Measurements from ENCODE around the gene NIT1. TPM values are rescaled to one million over a fixed set of nuclear protein-coding genes. Genes with fewer than 3 reads are reported as not detected.

Gene NIT1
- total RNA-seq, 1 experiment from 2014 or later = 39.6 TPM

- H3K27me3 ChIP-seq (ENCODE audit: insufficient read depth, low read length) = no peaks in the 10 kb centered on the region
- H3K4me1 ChIP-seq (ENCODE audit: insufficient read depth, low read length) = no peaks in the 10 kb centered on the region
- H4K5ac ChIP-seq (ENCODE audit: insufficient read length, low read depth, low read length) = no peak overlapping the region
- Mint-ChIP-seq H3K9me3 (no peaks in the 10 kb centered on the region; a peak in 1 of 5 replicates), H3K4me3 (no peak overlapping the region), H3K27ac (no peak overlapping the region), H3K36me3 (ENCODE audit: insufficient read depth in 1 of 3, low read depth in 3 of 3) (no peaks in the 10 kb centered on the region), H3K27me3 (ENCODE audit: low read depth) (no peaks in the 10 kb centered on the region; the same call in none of the 2 replicates), H3K4me1 (peaks cover 16 to 20% of the 10 kb centered on the region in 2 experiments)
- no peak overlapping the region for H2BK20ac ChIP-seq (ENCODE audit: low read depth, low read length, poor library complexity, severe bottlenecking)
- H2BK120ac ChIP-seq (ENCODE audit: low read depth, low read length, poor library complexity, severe bottlenecking) = no peak overlapping the region
- H3K14ac ChIP-seq (ENCODE audit: insufficient read depth, low read length) = no peak overlapping the region; the same call in 1 of the 2 replicates
- H3K79me2 ChIP-seq (ENCODE audit: insufficient read depth, low read length) = no peaks in the 10 kb centered on the region
- no peak overlapping the region for H3K23ac ChIP-seq (ENCODE audit: insufficient read length, low read depth, low read length)
- no peak overlapping the region for H3K56ac ChIP-seq (ENCODE audit: insufficient read length, low read depth, low read length)
- H2BK5ac ChIP-seq (ENCODE audit: insufficient read length, low read length) = no peak overlapping the region
- no peaks in the 10 kb centered on the region for H3K9me3 ChIP-seq (ENCODE audit: control insufficient read depth, low read depth, low read length)
- H3K4me2 ChIP-seq (ENCODE audit: insufficient read depth, insufficient read length, low read length) = no peak overlapping the region
- H3K9ac ChIP-seq (ENCODE audit: extremely low read depth, insufficient read length, low read length) = no peak overlapping the region
- no CpG with 5 or more reads among the region's 9 CpGs for WGBS (ENCODE audit: extremely low coverage, insufficient read length, low lambda C conversion rate)
- H3K4ac ChIP-seq (ENCODE audit: low read depth, low read length) = no peak overlapping the region
- no peaks in the 10 kb centered on the region for H3K23me2 ChIP-seq (ENCODE audit: insufficient read length, low read depth, low read length, poor library complexity, severe bottlenecking)
- H3K27ac ChIP-seq (ENCODE audit: insufficient read length, low read depth, low read length) = no peak overlapping the region
- H4K8ac ChIP-seq (replicated peaks; ENCODE audit: insufficient read length, low read depth, low read length) = no peak overlapping the region
- H2BK15ac ChIP-seq (ENCODE audit: low read depth, low read length) = no peak overlapping the region
- no peak overlapping the region for H3K18ac ChIP-seq (ENCODE audit: insufficient read length, low read depth, low read length)
- no peak overlapping the region for H3T11ph ChIP-seq (ENCODE audit: low read length)
- TF ChIP-seq CTCF (conservative IDR thresholded peaks at IDR 0.05) = no peak
- no peak overlapping the region for H2AFZ ChIP-seq (ENCODE audit: low read length)
- DNase-seq = no peak
- no peaks in the 10 kb centered on the region for H4K20me1 ChIP-seq (ENCODE audit: control insufficient read depth, insufficient read depth, insufficient read length)
- no peak overlapping the region for H2BK12ac ChIP-seq (ENCODE audit: insufficient read length, low read depth, low read length)
- H2AK5ac ChIP-seq (ENCODE audit: insufficient read length, low read length) = no peak overlapping the region
- H4K91ac ChIP-seq (ENCODE audit: insufficient read length, low read depth, low read length) = no peak overlapping the region
- no peaks in the 10 kb centered on the region for H3K79me1 ChIP-seq (ENCODE audit: insufficient read depth, low read depth, low read length, poor library complexity, severe bottlenecking)
These were observed 40.5 kb upstream of the NIT1 start for GRCh38 chr1:161077426-161077825.
